ENCODE results near the gene SCYL1.
"Not testable (repeated sequence)": the region's sequence is repeated elsewhere in the genome, so short reads cannot be mapped to it uniquely, and the experiment has no call there.

SCYL1 gene

GRCh38 chr11:65506290-65506771 lies 18.6 kb upstream of the SCYL1 start:
- DNase-seq: peak; percentile 55 to 64

- DNase-seq: no peak
Measured at GRCh38 chr11:65506772-65507505, 17.9 kb upstream of the SCYL1 start.

- not testable (repeated sequence) for DNase-seq
Measured at GRCh38 chr11:65512311-65512710, 12.6 kb upstream of the SCYL1 start.

- DNase-seq: no peak
Measured at GRCh38 chr11:65516135-65516968, 8.5 kb upstream of the SCYL1 start.

- DNase-seq: not testable (repeated sequence)
Measured at GRCh38 chr11:65518941-65519549, 5.8 kb upstream of the SCYL1 start.

- DNase-seq: not testable (repeated sequence)
Measured at GRCh38 chr11:65521777-65522521, 2.9 kb upstream of the SCYL1 start.

- peak; percentile 39 to 40 for DNase-seq
Measured at GRCh38 chr11:65522718-65523630, 1.9 kb upstream of the SCYL1 start.

GRCh38 chr11:65523631-65523968 lies 1.3 kb upstream of the SCYL1 start:
- not testable (repeated sequence) for DNase-seq

GRCh38 chr11:65524014-65524740 lies 706 bp upstream of the SCYL1 start:
- DNase-seq: no peak

- DNase-seq: no peak
Measured at GRCh38 chr11:65525546-65526480, 930 bp downstream of the SCYL1 start.

- no peak for DNase-seq
Measured at GRCh38 chr11:65526744-65527143, 1.9 kb downstream of the SCYL1 start.

GRCh38 chr11:65528819-65529350 lies 4.0 kb downstream of the SCYL1 start:
- DNase-seq: no peak

- DNase-seq: no peak
Measured at GRCh38 chr11:65529475-65530156, 4.7 kb downstream of the SCYL1 start.

- DNase-seq: no peak
Measured at GRCh38 chr11:65530157-65530496, 5.2 kb downstream of the SCYL1 start.

GRCh38 chr11:65532388-65533064 lies 7.6 kb downstream of the SCYL1 start:
- DNase-seq: no peak

GRCh38 chr11:65535102-65535501 lies 10.2 kb downstream of the SCYL1 start:
- DNase-seq: no peak

GRCh38 chr11:65536412-65537295 lies 11.8 kb downstream of the SCYL1 start:
- no peak for DNase-seq
